LNCAP (cell line): ENCODE measurements around the gene ALS2.

Source experiments
- CTCF ChIP-seq: fragments of 450-650 bp; IDR thresholded peaks from 2 replicates; pipeline ENCODE4 v1.5.1; 2017; ENCODE audit warnings: mild to moderate bottlenecking

ALS2 gene

GRCh38 chr2:201704536-201704935, 76.2 kb downstream of the ALS2 start:
- no peak for TF ChIP-seq CTCF

GRCh38 chr2:201701646-201702045, 79.1 kb downstream of the ALS2 start:
- TF ChIP-seq CTCF: no peak

GRCh38 chr2:201699416-201699815, 81.3 kb downstream of the ALS2 start:
- no peak for TF ChIP-seq CTCF

GRCh38 chr2:201698588-201699226, 82.0 kb downstream of the ALS2 start, which contains the start of gene MPP4:
MPP4 (minus strand) TSS chr2:201698644; CDS start chr2:201693954, 4,690 bp downstream.
- TF ChIP-seq CTCF: no peak

- no peak for TF ChIP-seq CTCF
Observed at GRCh38 chr2:201697899-201698298, 82.8 kb downstream of the ALS2 start.

- no peak for TF ChIP-seq CTCF
Observed at GRCh38 chr2:201696151-201696659, 84.5 kb downstream of the ALS2 start.

- TF ChIP-seq CTCF: no peak
Observed at GRCh38 chr2:201685156-201685555, 95.6 kb downstream of the ALS2 start.

GRCh38 chr2:201680743-201681142, 100.0 kb downstream of the ALS2 start:
- peak; percentile 53 for TF ChIP-seq CTCF
